ENCODE results near the gene CCDC77.

DNA sequence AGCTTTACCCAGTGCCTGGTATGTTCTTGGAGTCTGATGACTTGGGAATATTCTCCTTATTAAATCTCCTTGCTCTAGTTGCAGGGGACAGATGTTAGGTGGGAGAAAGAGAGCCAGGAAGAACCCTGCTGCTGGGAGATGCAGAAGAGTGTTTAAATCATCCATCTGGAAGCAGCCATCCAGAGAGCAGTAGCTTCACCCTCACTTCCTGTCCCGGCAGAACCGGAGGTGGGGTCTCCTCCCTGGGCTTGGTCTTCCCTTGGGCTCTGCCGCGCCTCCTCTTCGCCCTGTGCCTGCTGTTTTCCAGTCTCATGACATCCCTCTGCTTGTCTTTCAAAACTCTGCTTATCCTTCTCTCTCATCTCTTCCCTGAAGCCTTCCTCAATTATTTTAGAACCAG is 73.8 kb downstream of the CCDC77 start:
- TF ChIP-seq, protein P1, sequence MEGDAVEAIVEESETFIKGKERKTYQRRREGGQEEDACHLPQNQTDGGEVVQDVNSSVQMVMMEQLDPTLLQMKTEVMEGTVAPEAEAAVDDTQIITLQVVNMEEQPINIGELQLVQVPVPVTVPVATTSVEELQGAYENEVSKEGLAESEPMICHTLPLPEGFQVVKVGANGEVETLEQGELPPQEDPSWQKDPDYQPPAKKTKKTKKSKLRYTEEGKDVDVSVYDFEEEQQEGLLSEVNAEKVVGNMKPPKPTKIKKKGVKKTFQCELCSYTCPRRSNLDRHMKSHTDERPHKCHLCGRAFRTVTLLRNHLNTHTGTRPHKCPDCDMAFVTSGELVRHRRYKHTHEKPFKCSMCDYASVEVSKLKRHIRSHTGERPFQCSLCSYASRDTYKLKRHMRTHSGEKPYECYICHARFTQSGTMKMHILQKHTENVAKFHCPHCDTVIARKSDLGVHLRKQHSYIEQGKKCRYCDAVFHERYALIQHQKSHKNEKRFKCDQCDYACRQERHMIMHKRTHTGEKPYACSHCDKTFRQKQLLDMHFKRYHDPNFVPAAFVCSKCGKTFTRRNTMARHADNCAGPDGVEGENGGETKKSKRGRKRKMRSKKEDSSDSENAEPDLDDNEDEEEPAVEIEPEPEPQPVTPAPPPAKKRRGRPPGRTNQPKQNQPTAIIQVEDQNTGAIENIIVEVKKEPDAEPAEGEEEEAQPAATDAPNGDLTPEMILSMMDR (IDR thresholded peaks at IDR 0.05): no peak
- TF ChIP-seq EP300 (IDR thresholded peaks at IDR 0.05) (no peak), POLR2A (IDR thresholded peaks at IDR 0.05) (no peak), POLR2AphosphoS5 (IDR thresholded peaks at IDR 0.05) (no peak)
